Measurements from ENCODE around the gene MFSD6L.

The MFSD6L gene

GRCh38 chr17:8791248-8791909 lies 7.8 kb downstream of the MFSD6L start:
- DNase-seq, result no peak

GRCh38 chr17:8789743-8790142 lies 9.4 kb downstream of the MFSD6L start:
- no peak for DNase-seq

- no peak for DNase-seq
Observed at GRCh38 chr17:8788998-8789397, 10.2 kb downstream of the MFSD6L start.

GRCh38 chr17:8785547-8786413 lies 13.4 kb downstream of the MFSD6L start:
- DNase-seq, result peak; percentile 33

- no peak for DNase-seq
Observed at GRCh38 chr17:8782176-8782575, 17.0 kb downstream of the MFSD6L start.

- no peak for DNase-seq
Observed at GRCh38 chr17:8781776-8782175, 17.4 kb downstream of the MFSD6L start.

GRCh38 chr17:8776881-8777280 lies 22.3 kb downstream of the MFSD6L start:
- DNase-seq, result no peak

- no peak for DNase-seq
Observed at GRCh38 chr17:8776248-8776647, 22.9 kb downstream of the MFSD6L start.

- no peak for DNase-seq
Observed at GRCh38 chr17:8766731-8767130, 32.4 kb downstream of the MFSD6L start.

GRCh38 chr17:8762012-8762411 lies 37.2 kb downstream of the MFSD6L start:
- no peak for DNase-seq

GRCh38 chr17:8758137-8758596 lies 41.0 kb downstream of the MFSD6L start, which contains the start of gene SPDYE4:
Gene SPDYE4, minus strand, starts transcription at chr17:8758546. Its CDS starts 164 bp downstream, at chr17:8758382.
- no peak for DNase-seq

- DNase-seq, result no peak
Observed at GRCh38 chr17:8757189-8757588, 42.0 kb downstream of the MFSD6L start.

GRCh38 chr17:8755590-8756255 lies 43.4 kb downstream of the MFSD6L start:
- DNase-seq, result no peak

- DNase-seq, result no peak
Observed at GRCh38 chr17:8754890-8755289, 44.3 kb downstream of the MFSD6L start.

GRCh38 chr17:8753976-8754440 lies 45.2 kb downstream of the MFSD6L start:
- peak; percentile 2 for DNase-seq

GRCh38 chr17:8753136-8753975 lies 45.8 kb downstream of the MFSD6L start:
- no peak for DNase-seq

- no peak for DNase-seq
Observed at GRCh38 chr17:8749616-8750015, 49.5 kb downstream of the MFSD6L start.

- no peak for DNase-seq
Observed at GRCh38 chr17:8747742-8748141, 51.4 kb downstream of the MFSD6L start.
